NOMO-1 (cell line): ENCODE measurements around the gene CTNNA3.

Experiments used
- DNase-seq, 2 experiments: peaks; one replicate each; lab custom pipeline; 2025; ENCODE audit not compliant: unreplicated experiment in 2 of 2; lab: John Stamatoyannopoulos, UW

CTNNA3 gene

GRCh38 chr10:65931291-65932070, 1764.5 kb downstream of the CTNNA3 start:
- DNase-seq = no peak

DNA sequence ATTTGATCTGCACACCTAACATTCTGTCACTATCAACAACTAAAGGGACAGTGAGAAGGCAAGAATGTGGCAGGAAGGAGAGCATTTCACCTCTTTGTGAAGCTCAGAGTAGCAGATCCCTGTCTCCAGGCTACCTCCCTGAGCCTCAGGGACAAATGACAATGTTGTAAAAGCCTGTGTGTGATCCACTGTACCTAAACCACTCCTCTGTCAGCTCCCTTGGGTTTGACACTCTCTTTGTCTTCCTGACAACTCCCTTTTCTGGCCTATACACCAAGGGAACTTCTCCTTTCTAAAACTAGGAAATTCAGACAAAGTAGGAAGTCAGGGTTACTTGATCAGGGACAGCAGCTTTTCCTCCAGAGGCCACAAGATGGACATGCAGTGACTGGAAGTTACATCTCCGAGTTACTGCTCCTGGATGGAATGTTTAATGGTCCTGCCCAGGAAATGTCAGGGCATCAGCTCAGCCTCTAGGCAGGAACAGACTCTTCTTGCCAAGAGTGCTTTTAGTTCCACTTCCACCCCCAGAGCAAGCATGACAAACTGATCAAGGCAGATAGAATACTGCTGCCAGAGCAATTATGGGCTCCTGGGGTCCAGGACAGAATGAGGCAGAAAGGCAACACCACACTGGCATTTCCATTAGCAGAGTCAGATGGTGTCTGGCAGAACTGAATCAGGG, 1784.7 kb downstream of the CTNNA3 start:
- no peak for DNase-seq

DNA sequence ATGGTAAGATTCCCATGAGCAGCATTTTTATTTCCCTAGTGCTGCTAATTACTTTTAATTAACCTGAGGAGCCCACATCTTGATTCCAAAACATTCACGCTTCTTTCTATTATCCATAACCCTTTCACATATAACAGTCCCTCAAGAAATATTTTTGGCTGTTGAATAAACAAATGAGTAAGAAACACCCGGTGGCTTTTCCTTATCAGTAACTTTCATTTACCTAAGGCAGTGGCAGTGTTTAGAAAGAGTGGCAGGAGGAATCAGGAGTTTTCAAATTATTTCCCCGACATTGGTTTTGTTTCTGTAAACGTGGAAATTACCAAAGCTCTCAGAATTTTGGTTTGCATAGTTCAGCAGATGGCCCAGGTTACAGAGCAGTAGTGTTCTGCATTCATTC, 1785.8 kb downstream of the CTNNA3 start:
- DNase-seq = no peak

DNA sequence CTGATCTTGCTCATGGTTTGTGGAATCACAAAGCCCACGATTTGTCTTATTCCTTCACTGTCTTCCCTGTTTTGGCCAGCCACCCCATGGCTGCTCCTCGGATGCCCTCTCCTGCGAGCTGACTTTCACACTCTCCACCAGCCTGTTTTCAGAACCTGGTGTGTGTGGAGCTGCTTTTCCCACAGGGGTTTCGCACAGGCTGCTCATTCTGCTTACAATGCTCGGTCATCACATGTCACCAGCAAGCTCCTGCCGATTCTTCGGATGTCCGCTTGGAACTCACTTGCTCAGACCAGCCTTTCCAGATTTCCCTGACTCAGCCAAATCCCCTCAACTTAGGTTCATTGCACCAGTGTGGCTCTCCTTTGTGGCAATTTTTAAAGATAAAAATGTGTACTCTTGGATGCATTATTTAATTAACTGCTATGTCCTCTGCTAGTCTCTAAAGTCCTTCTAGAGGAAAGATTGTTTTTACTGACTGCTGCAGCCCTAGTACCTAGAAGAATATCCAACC, 1788.7 kb downstream of the CTNNA3 start:
- no peak for DNase-seq

DNA sequence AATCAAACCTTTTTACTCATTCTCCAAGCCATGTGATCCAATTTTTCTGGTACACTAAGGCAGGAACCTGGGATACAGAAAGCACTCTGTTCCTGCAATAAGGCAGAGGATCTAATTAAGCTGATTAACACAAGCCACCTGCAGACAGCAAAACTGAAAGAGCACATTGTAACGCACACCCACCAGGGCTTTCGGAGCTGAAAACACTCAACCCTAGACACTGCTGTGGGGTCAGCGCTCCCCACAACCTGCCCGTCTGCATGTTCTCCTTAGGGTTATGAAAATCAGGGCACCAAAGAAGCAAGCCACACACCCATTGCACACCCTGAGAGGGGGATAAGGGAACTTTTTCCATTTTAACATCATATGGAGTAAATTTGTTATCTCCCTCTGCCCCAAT, 1792.4 kb downstream of the CTNNA3 start:
- DNase-seq = no peak

DNA sequence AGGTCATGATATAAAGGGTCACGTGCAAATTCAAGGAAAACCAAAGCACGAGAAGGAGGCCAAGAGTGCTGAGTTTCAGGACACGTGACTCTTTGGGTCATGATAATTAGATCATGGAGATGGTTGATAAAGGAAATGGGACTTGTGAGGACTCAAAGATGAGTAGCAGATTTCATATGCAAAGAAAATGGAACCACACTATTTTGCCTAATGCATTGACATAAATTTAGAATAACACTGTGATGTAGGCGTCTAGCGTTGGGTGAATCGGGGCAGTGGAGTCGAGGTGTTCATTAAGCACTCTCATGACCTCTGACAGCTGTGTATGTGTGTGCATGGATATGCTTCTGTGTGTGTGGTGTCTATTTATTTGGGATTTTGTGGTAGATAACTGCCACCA, 1795.7 kb downstream of the CTNNA3 start:
- DNase-seq = no peak

DNA sequence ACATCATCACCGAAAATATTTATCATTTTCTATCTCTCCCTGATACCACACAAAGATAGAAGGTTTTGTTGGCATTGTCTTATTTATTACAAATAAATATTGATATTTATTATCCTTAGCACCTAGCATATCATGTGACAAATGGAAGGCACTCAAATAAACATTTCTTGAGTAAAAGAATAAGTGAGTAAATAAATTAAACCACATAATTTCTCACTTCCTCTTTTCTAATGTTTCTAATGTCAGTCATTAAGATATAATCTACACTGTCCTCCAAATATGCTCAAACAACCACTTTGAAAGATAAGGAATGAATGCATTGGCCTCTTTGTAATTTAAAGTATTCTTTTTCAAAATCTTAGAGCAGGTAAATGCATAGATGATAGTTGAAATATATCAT, 1797.9 kb downstream of the CTNNA3 start:
- peak in 1 of 2 experiments; percentile 8 for DNase-seq

DNA sequence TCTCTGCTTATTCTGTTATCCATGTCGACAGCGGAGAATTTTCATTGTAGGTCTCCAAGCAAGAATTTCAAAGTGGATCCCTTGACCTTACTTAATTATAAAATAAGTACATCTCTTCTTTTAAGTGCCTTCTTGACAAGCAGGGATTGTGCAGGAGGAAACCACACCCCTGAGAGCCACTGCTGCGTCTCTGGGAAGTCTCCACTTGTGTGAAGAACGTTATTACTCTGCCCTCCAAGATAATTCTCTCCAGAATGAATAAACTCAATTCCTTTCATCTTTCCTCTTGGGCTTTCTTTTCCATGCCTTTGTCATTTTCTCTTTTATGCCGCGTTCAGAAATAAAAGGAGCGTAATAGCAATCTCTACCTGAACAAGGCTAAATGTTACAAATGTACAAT, 1801.0 kb downstream of the CTNNA3 start:
- no peak for DNase-seq

DNA sequence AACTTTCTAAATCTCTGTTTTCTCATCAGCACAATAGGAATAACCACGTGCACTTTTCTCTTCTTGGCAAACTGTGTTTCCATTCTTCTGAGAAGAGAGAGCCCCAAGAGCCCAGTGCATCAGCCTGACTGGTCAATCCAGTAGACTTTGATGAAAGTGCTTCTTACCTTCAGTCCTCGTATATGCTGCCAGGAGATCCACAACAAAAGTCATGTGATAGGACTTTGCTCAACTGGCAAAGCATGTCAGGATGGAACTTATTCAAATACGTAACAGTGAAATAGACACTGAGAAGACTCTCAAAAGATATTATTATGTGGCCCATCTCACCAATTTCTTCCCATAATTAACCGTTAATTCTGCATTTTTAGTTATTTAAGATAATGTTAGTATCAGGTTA, 1801.6 kb downstream of the CTNNA3 start:
- no peak for DNase-seq

DNA sequence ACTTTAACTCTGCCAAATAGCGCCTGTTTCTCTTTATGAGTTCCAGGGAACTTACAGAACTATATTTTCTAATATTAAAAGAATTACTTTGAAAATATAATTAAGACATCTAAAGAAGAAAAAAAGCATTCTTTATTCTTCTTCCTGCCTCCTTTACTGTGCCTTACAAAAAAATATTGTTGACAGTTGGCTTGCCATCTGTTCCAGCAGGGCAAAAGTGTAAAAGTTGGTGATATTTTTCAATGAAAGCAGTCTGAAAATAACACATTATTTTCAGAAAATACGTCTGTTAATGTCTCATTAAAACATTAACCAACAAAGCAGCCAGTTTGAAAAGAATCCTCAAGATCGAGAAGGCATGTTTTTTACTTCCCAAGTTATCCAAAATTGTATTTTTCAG, 1802.3 kb downstream of the CTNNA3 start:
- no peak for DNase-seq

GRCh38 chr10:65892284-65892683, 1803.7 kb downstream of the CTNNA3 start:
- DNase-seq = no peak

GRCh38 chr10:65891073-65891981, 1804.7 kb downstream of the CTNNA3 start:
- peak; percentile 13 to 73 for DNase-seq

- no peak for DNase-seq
Observed at GRCh38 chr10:65864529-65864928, 1831.5 kb downstream of the CTNNA3 start.

DNA sequence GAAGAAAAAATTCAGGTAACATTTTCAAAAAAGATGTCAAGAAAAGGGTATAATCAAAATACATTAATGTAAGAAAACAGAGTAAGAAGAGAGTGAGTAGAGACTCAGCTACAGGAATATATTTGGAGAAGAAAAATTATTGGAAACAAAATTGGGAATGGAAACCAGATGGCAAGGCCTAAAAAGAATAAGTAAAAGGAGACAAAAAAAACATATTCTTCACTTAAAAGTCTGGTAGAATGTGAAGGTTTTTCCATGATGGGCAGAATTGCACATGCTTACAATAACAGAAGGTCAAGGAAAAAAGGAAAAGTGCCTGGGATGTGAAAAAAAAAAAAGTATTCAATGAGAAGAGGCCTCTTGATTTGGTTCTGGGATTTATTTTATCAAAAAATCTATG, 1832.0 kb downstream of the CTNNA3 start:
- no peak for DNase-seq
